ENCODE measurements around the gene SNRNP200.

Gene SNRNP200
- 407 to 604 reads per million in 2 donors for total RNA-seq

DNA sequence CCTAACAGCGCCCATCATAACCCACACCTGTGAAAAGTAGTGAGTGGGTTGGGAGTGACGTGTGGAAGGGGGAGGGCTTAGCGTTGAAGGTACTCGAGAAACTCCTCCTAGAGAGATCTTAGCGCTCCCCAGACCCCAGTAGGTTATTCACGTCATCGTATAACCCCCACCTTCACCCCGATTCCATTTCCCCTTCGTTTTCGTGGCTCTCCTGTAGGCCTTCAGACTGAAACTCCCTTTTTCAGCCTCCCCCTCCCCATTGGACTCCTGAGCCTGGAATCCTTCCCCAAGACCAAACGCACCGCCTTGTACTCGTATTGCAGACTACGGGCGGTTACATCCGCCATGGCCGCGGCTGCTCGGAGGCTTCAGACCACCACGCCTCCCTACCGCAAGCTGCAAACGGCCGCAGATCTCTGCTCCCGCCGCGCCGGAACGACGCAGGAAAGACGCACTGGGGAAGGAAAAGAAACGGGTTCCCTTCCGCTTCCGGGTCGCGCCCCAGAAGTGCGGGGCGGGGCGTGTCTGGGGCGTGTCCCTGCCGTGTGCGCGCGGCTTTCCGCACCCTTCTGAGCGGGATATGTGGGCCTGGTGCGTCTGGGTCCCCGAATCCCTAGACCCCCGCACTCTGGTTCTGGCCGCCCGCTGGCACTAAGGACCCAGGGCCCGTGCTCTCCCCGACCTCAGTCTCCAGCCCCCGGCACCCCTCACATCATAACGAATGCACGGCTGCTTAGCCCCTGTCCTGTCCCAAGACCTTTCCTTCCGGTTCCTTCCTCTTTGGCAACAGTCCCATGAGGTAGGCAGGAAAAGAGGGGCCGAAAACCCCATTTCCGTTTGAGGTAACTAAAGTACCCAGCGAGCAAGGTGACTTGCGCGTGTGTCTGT, at the start of gene SNRNP200:
TSS of gene SNRNP200 (minus strand) at position 456 of the 888 bp plus-strand sequence. CDS start at position 347, 109 bp downstream.
- peak; percentile 83 to 95 (median 90) for DNase-seq

GRCh38 chr2:96354492-96354891, 49.1 kb upstream of the SNRNP200 start:
- DNase-seq: no peak

DNA sequence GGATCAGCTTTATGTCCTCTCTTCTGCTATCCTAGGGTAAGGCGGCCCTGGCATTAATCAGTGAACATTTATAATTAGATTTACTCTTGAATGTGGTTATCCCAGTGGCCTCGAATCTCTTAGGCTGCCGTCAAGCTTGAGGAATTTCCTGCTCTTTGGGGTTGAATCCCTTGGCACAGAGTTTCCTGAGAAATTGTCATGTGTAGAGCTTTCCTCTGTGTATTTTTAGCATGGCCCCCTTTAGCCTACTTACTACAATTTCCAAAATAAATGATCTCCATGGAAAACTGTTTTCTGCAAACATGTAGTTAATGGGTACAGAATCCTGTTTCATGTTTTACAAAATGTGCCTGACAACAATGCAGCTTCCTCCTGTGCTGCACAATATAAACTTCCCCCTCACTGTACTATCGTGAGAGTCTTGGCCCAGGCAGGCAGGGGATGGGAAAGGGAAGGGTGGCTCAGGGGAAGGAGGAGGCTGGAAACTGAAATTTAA, 48.3 kb upstream of the SNRNP200 start:
- DNase-seq: no peak

DNA sequence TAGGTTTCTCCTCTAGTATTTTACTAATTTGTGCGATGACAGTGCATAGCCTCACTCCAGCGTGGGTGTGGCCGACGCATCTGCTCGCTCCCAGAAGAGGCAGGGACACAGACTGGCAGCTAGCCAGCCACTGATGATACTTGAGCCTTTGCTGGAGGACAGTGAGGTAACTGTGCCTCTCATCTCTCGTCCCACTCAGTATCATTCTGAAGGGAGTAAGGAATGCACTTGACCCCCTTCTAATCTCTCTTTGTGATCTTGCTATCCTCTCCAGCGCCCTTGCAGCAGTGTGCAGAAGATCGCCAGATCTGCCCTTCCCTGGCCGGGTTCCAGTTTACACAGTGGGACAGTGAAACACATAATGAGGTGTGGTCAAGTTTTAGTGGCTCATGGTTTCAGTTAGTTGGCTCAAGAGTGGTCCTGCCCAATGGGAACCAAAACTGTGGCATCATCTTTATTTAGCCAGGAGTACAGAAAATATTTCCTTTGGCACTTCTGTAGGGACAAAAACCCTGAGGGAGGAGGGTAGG, 47.8 kb upstream of the SNRNP200 start:
- no peak for DNase-seq

GRCh38 chr2:96347395-96347794, 42.0 kb upstream of the SNRNP200 start:
- DNase-seq: no peak

GRCh38 chr2:96345868-96346462, 40.6 kb upstream of the SNRNP200 start:
- DNase-seq: no peak

GRCh38 chr2:96345438-96345837, 40.1 kb upstream of the SNRNP200 start:
- peak in 1 of 5 experiments; percentile 67 for DNase-seq

DNA sequence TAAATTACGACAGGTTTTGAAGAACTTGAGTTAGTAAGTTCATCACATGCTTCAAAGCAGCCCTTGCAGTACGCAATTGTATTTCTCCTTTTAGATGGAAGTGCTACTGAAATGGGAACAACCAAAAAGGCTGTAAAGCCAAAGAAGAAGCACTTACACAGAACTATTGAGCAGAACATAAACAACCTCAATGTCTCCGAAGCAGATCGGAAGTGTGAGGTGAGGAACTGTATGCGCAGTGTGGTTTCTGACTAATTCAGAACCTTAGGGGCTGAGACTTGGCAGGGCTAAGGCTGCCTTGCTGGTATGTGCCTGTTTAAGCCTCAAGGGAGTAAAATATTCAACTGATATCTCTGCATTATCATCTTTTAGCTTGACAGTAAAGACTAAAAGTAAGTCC, 38.7 kb upstream of the SNRNP200 start:
- peak in 4 of 5 experiments; percentile 43 to 98 (median 54) for DNase-seq

DNA sequence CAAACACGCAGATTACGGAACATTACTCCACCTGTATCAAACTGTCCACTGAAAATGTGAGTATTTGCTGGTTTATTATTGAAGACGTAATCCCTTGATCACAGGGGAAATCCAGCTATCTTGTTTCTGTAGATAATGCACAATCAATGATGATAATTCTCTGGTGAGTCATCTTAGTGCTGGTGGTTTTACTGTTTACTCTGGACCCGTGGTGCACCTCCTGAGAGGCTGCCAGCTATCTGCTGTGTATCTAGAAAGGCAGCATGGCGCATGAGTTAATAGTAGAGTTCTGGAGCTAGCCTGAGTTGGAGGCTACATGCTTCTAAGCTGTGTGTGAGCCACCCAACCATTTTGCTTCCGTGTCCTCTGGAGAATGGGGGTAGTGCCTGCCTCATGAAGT, 36.7 kb upstream of the SNRNP200 start:
- DNase-seq: peak in 4 of 5 experiments; percentile 40 to 96 (median 52)

- peak in 1 of 5 experiments; percentile 37 for DNase-seq
Observed at GRCh38 chr2:96341641-96342040, 36.3 kb upstream of the SNRNP200 start.

DNA sequence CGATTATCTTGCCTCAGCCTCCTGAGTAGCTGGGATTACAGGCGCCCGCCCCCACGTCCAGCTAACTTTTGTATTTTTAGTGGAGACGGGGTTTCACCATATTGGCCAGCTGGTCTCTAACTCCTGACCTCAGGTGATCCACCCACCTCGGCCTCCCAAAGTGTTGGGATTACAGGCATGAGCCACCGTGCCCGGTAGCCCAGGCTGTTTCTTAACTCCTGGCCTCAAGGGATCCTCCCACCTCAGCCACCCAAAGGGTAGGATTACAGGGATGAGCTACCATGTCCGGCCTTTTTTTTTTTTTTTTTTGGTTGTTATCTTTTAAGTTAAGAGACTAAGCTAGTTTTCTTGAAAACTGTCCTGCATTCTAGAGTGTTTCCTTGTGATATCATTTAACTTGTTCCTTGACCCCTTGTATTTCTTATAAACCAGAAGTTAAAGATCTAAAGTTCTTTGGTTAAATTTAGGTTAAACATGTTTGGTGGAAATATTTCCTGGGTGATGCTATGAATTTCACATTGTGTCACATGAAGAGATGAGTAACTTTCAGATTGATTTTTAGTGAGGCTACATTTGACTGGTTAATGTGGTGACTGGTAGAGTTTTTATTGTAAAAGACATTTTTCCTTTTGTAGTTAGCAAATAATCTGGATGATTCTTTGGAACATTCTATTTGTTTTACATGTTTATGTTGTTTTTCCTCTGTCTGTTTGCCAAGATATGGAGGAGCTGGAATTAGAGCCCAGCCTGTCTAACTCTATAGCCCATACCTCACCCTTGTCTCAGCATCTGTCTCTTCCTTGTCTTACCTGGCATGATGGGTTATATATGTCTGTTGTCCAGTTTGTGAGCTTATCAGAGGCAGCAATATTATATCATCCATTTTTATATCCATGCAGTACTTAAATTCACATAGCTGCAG, 35.4 kb upstream of the SNRNP200 start:
- DNase-seq: peak in 1 of 5 experiments; percentile 78

DNA sequence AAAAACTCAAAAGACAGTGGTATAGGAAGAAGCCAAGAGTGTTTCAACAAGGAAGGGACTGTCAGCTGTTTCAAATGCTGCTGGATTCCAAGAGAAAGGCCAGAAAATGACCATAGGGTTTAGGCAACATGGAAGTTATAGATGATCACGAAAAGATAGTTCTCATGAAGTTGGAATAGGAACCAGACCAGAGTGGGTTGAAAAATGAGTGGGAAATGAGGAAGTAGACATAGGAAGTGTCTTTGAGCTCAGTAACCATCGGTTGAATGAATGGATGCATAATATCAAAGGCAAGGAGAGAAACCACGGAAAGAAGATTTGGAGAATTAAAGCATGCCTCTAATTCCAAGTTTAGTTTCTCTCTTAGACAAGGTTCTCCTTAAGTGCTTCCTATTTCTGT, 31.5 kb upstream of the SNRNP200 start:
- DNase-seq: no peak

- DNase-seq: no peak
Observed at GRCh38 chr2:96336104-96336775, 30.9 kb upstream of the SNRNP200 start.

GRCh38 chr2:96333708-96334107, 28.4 kb upstream of the SNRNP200 start:
- DNase-seq: peak in 1 of 5 experiments; percentile 41

GRCh38 chr2:96330407-96330806, 25.1 kb upstream of the SNRNP200 start:
- no peak for DNase-seq

DNA sequence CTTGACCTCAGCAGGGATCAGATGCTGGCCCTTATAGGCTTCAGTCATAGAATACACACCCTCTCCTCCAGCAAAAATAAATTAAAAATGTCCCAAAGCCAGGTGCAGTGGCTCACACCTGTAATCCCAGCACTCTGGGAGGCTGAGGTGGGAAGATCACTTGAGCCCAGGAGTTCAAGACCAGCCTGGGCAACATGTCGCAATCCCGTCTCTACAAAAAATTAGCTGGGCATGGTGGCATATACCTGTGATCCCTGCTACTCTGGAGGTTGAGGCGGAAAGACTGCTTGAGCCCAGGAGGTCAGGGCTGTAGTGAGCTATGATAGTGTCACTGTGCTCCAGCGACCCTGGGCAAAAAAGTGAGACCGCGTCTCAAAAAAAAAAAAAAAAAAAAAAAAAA, 24.5 kb upstream of the SNRNP200 start:
- DNase-seq: no peak

DNA sequence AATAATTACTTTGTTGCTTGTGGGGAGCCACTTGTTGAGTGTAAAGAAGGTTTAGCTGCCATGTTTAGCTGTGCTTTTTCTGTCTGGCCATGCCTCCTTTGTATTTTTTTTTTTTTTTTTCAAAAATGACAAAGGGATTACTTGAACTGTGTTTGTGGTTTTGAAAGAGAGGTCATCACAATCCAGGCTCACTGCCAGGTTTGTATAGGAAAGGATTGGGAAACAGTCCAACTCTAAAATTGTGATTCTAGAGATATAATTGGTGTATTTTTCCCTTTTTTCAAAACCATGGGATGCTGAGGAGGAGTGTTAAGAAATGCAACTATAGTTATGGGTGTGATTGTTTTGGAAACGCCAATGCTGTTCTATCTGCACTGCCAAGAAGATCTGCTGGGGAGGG, 24.1 kb upstream of the SNRNP200 start:
- no peak for DNase-seq

- DNase-seq: no peak
Observed at GRCh38 chr2:96326990-96327820, 21.9 kb upstream of the SNRNP200 start.

DNA sequence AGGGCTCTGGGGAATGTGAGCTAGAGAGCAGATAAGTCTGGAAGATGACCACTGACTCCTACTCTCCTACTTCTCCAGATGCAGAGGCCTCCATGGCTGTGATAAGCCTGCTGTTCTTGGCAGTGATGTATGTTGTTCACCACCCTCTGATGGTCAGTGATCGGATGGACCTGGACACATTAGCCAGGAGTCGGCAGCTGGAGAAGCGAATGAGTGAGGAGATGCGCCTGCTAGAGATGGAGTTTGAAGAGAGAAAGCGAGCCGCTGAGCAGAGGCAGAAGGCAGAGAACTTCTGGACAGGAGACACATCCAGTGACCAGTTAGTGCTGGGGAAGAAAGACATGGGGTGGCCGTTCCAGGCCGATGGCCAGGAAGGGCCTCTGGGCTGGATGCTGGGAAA, 21.2 kb upstream of the SNRNP200 start:
- DNase-seq: no peak

GRCh38 chr2:96325884-96326255, 20.5 kb upstream of the SNRNP200 start:
- peak in 3 of 5 experiments; percentile 33 to 87 (median 59) for DNase-seq

All from T-helper 2 cell (primary cell).